Astrocyte (in vitro differentiated cells and primary cell): Measurements from ENCODE around the gene NTM. TPM values are rescaled to one million over a fixed set of nuclear protein-coding genes. Genes with fewer than 3 reads are reported as not detected.
A peak's percentile ranks its signal among the peaks of the same experiment; 100 is the strongest.

Experiments used
- DNase-seq: peaks from one replicate; pipeline ENCODE4 v3.0.0-alpha.2; 2010; ENCODE audit warnings: low read depth
- FAIRE-seq: peaks from 2 replicates; lab custom pipeline; 2011; peaks lifted over from hg19 to GRCh38; lab: Jason Lieb, UNC
- H2AFZ ChIP-seq: 2 replicates; pipeline ENCODE4 v1.6.0; 2012; ENCODE audit warnings: low read depth, low read length, inconsistent platforms
- H3K27ac ChIP-seq: 2 replicates; pipeline ENCODE4 v1.5.1; 2011; ENCODE audit warnings: low read depth, low read length, inconsistent platforms
- H3K27me3 ChIP-seq: 2 replicates; pipeline ENCODE4 v1.6.0; 2011; ENCODE audit warnings: low read length, inconsistent platforms; ENCODE audit not compliant: insufficient read depth
- H3K36me3 ChIP-seq: 2 replicates; pipeline ENCODE4 v1.5.1; 2011; ENCODE audit warnings: low read length, inconsistent platforms; ENCODE audit not compliant: insufficient read depth
- H3K4me1 ChIP-seq: 2 replicates; pipeline ENCODE4 v1.5.1; 2011; ENCODE audit warnings: low read length, inconsistent platforms; ENCODE audit not compliant: insufficient read depth
- H3K4me2 ChIP-seq: 2 replicates; pipeline ENCODE4 v1.6.0; 2012; ENCODE audit warnings: low read length, inconsistent platforms
- H3K4me3 ChIP-seq: 2 replicates; pipeline ENCODE4 v1.5.1; 2011; ENCODE audit warnings: low read depth, mild to moderate bottlenecking, low read length, inconsistent platforms; ENCODE audit not compliant: insufficient read depth
- H3K79me2 ChIP-seq: 2 replicates; pipeline ENCODE4 v1.6.0; 2012; ENCODE audit warnings: mild to moderate bottlenecking, low read length, inconsistent platforms; ENCODE audit not compliant: insufficient read depth
- H3K9ac ChIP-seq: 2 replicates; pipeline ENCODE4 v1.6.0; 2012; ENCODE audit warnings: mild to moderate bottlenecking, low read length, inconsistent platforms
- H3K9me3 ChIP-seq: 2 replicates; pipeline ENCODE4 v1.5.1; 2012; ENCODE audit warnings: low read depth, mild to moderate bottlenecking, low read length, inconsistent platforms; ENCODE audit not compliant: insufficient read depth
- H4K20me1 ChIP-seq: 2 replicates; pipeline ENCODE4 v1.6.0; 2012; ENCODE audit warnings: low read length, inconsistent platforms; ENCODE audit not compliant: insufficient read depth
- H3K27ac Mint-ChIP-seq: one replicate; pipeline ENCODE4 v1.8.0; 2021; ENCODE audit warnings: mild to moderate bottlenecking, mixed read lengths; ENCODE audit not compliant: unreplicated experiment
- H3K27me3 Mint-ChIP-seq: one replicate; pipeline ENCODE4 v1.8.0; 2021; ENCODE audit warnings: low read depth, mixed read lengths; ENCODE audit not compliant: unreplicated experiment
- H3K36me3 Mint-ChIP-seq: one replicate; pipeline ENCODE4 v1.8.0; 2021; ENCODE audit warnings: low read depth, mixed read lengths; ENCODE audit not compliant: unreplicated experiment
- H3K4me1 Mint-ChIP-seq: one replicate; pipeline ENCODE4 v1.8.0; 2021; ENCODE audit warnings: low read depth, mixed read lengths; ENCODE audit not compliant: unreplicated experiment
- H3K4me3 Mint-ChIP-seq: one replicate; pipeline ENCODE4 v1.8.0; 2021; ENCODE audit warnings: mild to moderate bottlenecking, moderate library complexity, mixed read lengths; ENCODE audit not compliant: unreplicated experiment
- H3K9me3 Mint-ChIP-seq: one replicate; pipeline ENCODE4 v1.8.0; 2021; ENCODE audit warnings: mild to moderate bottlenecking, mixed read lengths; ENCODE audit not compliant: unreplicated experiment
- EZH2 ChIP-seq: IDR thresholded peaks from 2 replicates; pipeline ENCODE4 v1.6.1; 2012; ENCODE audit warnings: mild to moderate bottlenecking, low read length, inconsistent platforms; ENCODE audit not compliant: insufficient read depth
- total RNA-seq: library from RNA; stranded (reverse); gene quantifications from 2 replicates; pipeline ENCODE4 v1.2.1, GENCODE V29; 2021
- TF ChIP-seq, protein P1 (sequence below): IDR thresholded peaks from 2 replicates; pipeline ENCODE4 v1.5.1; 2011; ENCODE audit warnings: low read depth, mild to moderate bottlenecking, inconsistent platforms, low read length, moderate library complexity; ENCODE audit not compliant: insufficient read depth

Gene NTM
- total RNA-seq, 1 donor from 2014 or later, result 98.2 TPM

DNA sequence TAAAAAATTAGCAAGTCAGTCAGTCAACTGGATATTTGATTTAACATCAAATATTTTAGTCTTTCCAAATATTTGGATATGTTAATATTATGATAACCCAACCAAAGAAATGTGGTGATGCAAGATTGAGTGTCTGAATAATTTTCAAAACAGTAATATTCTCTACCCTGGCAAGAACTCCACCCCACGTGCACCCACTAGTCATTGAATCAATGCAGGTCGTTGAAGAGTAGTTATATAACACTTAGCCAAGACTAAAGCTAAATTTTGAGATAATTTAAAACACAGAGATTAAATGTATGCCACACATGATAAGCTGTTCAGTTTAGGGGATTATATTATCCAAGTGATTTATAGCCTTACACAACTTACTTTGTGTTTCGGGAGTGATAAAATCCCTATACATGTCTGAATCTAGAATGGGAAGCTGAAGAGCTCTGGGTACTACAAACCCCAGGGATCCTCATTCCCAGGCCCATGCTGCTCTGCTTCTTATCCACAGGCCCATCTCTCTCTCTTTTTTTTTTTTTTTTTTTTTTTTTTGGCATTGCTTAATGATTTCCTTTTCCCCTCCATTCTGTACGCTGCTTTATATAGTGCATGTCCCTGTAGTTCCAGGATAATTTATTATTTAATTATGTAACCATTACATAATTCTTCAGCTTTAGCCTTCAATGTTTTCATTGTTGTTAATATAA, 392.9 kb downstream of the NTM start:
- no peaks in the 10 kb centered on the region for H3K36me3 ChIP-seq
- no peaks in the 10 kb centered on the region for H3K9me3 ChIP-seq
- H4K20me1 ChIP-seq, result no peaks in the 10 kb centered on the region
- H3K9ac ChIP-seq, result no peak overlapping the region
- peaks cover 12% of the 10 kb centered on the region for H3K4me1 Mint-ChIP-seq
- no peak overlapping the region for H3K27ac Mint-ChIP-seq
- no peak overlapping the region for H2AFZ ChIP-seq
- H3K27ac ChIP-seq, result no peak overlapping the region
- DNase-seq (peak; percentile 38), FAIRE-seq (no peak)
- peaks cover 25% of the 10 kb centered on the region for H3K4me1 ChIP-seq
- H3K27me3 ChIP-seq, result no peaks in the 10 kb centered on the region
- no peak overlapping the region for H3K4me3 ChIP-seq
- H3K36me3 Mint-ChIP-seq, result no peaks in the 10 kb centered on the region
- H3K27me3 Mint-ChIP-seq, result peaks cover 2% of the 10 kb centered on the region
- no peak overlapping the region for H3K4me3 Mint-ChIP-seq
- no peak overlapping the region for H3K4me2 ChIP-seq
- TF ChIP-seq, protein P1, sequence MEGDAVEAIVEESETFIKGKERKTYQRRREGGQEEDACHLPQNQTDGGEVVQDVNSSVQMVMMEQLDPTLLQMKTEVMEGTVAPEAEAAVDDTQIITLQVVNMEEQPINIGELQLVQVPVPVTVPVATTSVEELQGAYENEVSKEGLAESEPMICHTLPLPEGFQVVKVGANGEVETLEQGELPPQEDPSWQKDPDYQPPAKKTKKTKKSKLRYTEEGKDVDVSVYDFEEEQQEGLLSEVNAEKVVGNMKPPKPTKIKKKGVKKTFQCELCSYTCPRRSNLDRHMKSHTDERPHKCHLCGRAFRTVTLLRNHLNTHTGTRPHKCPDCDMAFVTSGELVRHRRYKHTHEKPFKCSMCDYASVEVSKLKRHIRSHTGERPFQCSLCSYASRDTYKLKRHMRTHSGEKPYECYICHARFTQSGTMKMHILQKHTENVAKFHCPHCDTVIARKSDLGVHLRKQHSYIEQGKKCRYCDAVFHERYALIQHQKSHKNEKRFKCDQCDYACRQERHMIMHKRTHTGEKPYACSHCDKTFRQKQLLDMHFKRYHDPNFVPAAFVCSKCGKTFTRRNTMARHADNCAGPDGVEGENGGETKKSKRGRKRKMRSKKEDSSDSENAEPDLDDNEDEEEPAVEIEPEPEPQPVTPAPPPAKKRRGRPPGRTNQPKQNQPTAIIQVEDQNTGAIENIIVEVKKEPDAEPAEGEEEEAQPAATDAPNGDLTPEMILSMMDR, result no peak
- no peak for TF ChIP-seq EZH2
- H3K79me2 ChIP-seq, result no peaks in the 10 kb centered on the region
- H3K9me3 Mint-ChIP-seq, result no peaks in the 10 kb centered on the region

DNA sequence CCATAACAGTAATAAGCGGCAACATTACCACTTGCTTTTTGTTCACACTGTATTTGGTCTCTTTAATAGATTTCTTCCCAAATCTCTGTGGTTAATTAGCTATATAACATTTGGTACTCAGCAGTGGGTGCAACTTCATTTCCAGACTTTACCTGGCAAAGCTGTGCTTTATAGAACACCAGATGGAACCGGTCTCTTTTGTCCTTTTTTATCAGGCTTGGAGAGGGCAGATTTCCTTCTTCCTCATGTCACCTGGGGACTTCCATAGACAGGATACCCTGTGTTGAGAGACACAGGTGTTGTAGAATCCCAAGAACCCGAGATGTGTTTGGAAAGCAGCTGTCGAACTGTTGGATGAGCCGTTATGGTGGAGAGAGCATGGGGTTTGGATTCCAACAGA, 393.7 kb downstream of the NTM start:
- Histone ChIP-seq H3K36me3 (no peaks in the 10 kb centered on the region), H3K9ac (no peak overlapping the region), H3K4me1 (peaks cover 25% of the 10 kb centered on the region), H3K9me3 (no peaks in the 10 kb centered on the region), H3K4me3 (no peak overlapping the region), H2AFZ (no peak overlapping the region), H4K20me1 (no peaks in the 10 kb centered on the region), H3K79me2 (no peaks in the 10 kb centered on the region), H3K27ac (no peak overlapping the region), H3K4me2 (no peak overlapping the region), H3K27me3 (no peaks in the 10 kb centered on the region)
- Mint-ChIP-seq H3K4me3 (no peak overlapping the region), H3K4me1 (peaks cover 12% of the 10 kb centered on the region), H3K27ac (no peak overlapping the region), H3K27me3 (peaks cover 2% of the 10 kb centered on the region), H3K36me3 (no peaks in the 10 kb centered on the region), H3K9me3 (no peaks in the 10 kb centered on the region)
- DNase-seq, result no peak
- no peak for FAIRE-seq
- TF ChIP-seq, protein P1, result no peak
- no peak for TF ChIP-seq EZH2

DNA sequence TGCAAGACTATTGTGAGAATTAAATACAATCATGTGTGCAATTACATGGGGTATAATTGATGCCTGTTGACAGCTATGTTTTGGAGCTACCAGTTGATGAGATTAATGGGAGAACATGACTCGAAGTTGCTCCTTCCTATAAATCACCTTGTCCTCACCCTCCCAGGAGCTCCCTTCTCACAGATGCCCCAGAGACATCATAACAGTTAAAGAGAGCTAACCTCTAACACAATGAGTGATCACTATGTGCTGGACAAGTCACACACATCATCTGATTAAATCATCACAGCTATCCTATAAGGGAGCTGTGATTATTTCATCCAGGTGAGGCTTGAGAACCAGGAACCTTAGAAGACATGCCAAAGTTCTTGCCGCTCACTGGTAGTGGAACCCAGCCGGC, 394.2 kb downstream of the NTM start:
- peaks cover 2% of the 10 kb centered on the region for H3K27me3 Mint-ChIP-seq
- no peaks in the 10 kb centered on the region for H3K79me2 ChIP-seq
- H3K36me3 ChIP-seq, result no peaks in the 10 kb centered on the region
- no peak overlapping the region for H3K9ac ChIP-seq
- no peaks in the 10 kb centered on the region for H3K27me3 ChIP-seq
- TF ChIP-seq, protein P1, result no peak
- TF ChIP-seq EZH2, result no peak
- H3K4me1 ChIP-seq, result peaks cover 27% of the 10 kb centered on the region
- H3K4me3 ChIP-seq, result no peak overlapping the region
- H3K9me3 ChIP-seq, result no peaks in the 10 kb centered on the region
- H2AFZ ChIP-seq, result no peak overlapping the region
- H4K20me1 ChIP-seq, result no peaks in the 10 kb centered on the region
- no peaks in the 10 kb centered on the region for H3K9me3 Mint-ChIP-seq
- no peaks in the 10 kb centered on the region for H3K36me3 Mint-ChIP-seq
- no peak overlapping the region for H3K27ac ChIP-seq
- no peak overlapping the region for H3K4me3 Mint-ChIP-seq
- no peak overlapping the region for H3K4me2 ChIP-seq
- H3K27ac Mint-ChIP-seq, result no peak overlapping the region
- FAIRE-seq, result no peak
- no peak for DNase-seq
- H3K4me1 Mint-ChIP-seq, result peaks cover 12% of the 10 kb centered on the region
